Upper lobe of left lung (tissue), 6 donors: ENCODE data around the gene RARB. TPM values are rescaled to one million over a fixed set of nuclear protein-coding genes. Genes with fewer than 3 reads are reported as not detected.

ENCODE experiments used
- ATAC-seq, 2 donors: fragments of 200-7000 bp; cut with Tn5 transposase; one replicate each; pipeline ENCODE4 v1.9.1; 2022; ENCODE audit warnings: mild to moderate bottlenecking in 2 of 2, moderate library complexity in 2 of 2; ENCODE audit not compliant: low FRiP score in 2 of 2
- DNase-seq, 2 donors: peaks; one replicate each; pipeline ENCODE4 v3.0.0-alpha.2; 2019 to 2020
- H3K27ac ChIP-seq, 4 donors: fragments of 200-600 bp; sonication (generic); one replicate each; pipeline ENCODE4 v1.5.1; 2016 to 2019
- H3K27me3 ChIP-seq, 4 donors: fragments of 200-600 bp; sonication (generic); one replicate each; pipeline ENCODE4 v1.5.1; 2017 to 2019
- H3K36me3 ChIP-seq, 4 donors: fragments of 200-600 bp; sonication (generic); one replicate each; pipeline ENCODE4 v1.5.1; 2016 to 2019
- H3K4me1 ChIP-seq, 4 donors: fragments of 200-600 bp; sonication (generic); one replicate each; pipeline ENCODE4 v1.5.1; 2018 to 2019
- H3K4me3 ChIP-seq, 4 donors: fragments of 200-600 bp; sonication (generic); one replicate each; pipeline ENCODE4 v1.5.1; 2017 to 2019; ENCODE audit warnings: mild to moderate bottlenecking in 2 of 4, moderate library complexity in 1 of 4
- H3K9me3 ChIP-seq, 4 donors: fragments of 200-600 bp; sonication (generic); one replicate each; pipeline ENCODE4 v1.5.1; 2018 to 2019
- EP300 ChIP-seq, 4 donors: sonication (generic); formaldehyde crosslinking; IDR thresholded peaks; one replicate each; pipeline ENCODE4 v1.5.1; 2017; ENCODE audit warnings: antibody characterized with exemption in 4 of 4, control low read depth in 2 of 4
- POLR2A ChIP-seq, 4 donors: fragments of 450-650 bp; IDR thresholded peaks; one replicate each; pipeline ENCODE4 v1.5.1; 2016 to 2017; ENCODE audit warnings: antibody characterized with exemption in 4 of 4, mild to moderate bottlenecking in 2 of 4
- POLR2AphosphoS5 ChIP-seq, 2 donors: sonication (generic); formaldehyde crosslinking; IDR thresholded peaks; one replicate each; pipeline ENCODE4 v1.5.1; 2017; ENCODE audit warnings: antibody characterized with exemption in 2 of 2
- WGBS, 2 donors: methylation state at CpG; one replicate each; pipeline ENCODE4 v1.1.5; 2017 to 2018; 5-methylcytosine and 5-hydroxymethylcytosine counted together
- total RNA-seq, 6 donors: library from RNA; depleted of rRNA in 4 of 6; stranded (reverse); fragments of >200 nt in 4 of 6; gene quantifications; one replicate each; pipeline versions ENCODE4 v1.1.0 to v1.2.1, GENCODE V29; 2016 to 2021
- TF ChIP-seq, protein P1 (sequence below), 6 experiments: fragments of 450-650 bp in 4 of 6; fragments of 200-600 bp in 2 of 6; sonication (generic) in 2 of 6; IDR thresholded peaks; one replicate each; pipeline ENCODE4 v1.5.1; 2016 to 2019; ENCODE audit warnings: antibody characterized with exemption in 6 of 6
- donor health status: DM: no; HTN: no; CAD: no; lungs with moderate emphysema.
- donor health status: DM: no; HTN: yes; CAD: no; lungs with severe emphysema.

The RARB gene
- total RNA-seq, 6 donors from 2014 or later, result 3.9 to 15.4 (median 6.4) TPM

DNA sequence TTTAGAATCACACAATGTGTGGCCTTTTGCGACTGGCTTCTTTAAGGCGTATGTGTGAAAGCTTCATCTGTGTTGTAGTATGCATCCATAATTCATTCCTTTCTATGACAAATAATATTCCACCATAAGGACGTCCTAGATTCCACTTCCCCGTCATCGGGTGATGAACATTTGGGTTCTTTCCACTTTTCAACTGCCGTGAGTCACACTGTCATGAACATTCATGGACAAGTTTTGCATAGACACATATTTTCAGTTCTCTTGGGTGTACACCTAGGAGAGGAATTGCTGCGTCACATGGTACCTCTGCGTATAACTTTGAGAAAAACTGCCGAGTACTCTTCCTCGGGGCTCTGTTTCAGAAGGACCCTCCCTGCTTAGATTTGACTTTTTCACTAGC, 139.3 kb downstream of the RARB start:
- Histone ChIP-seq H3K4me3 (no peak overlapping the region), H3K27ac (no peak overlapping the region), H3K36me3 (peaks cover 0 to 6% (median 1%) of the 10 kb centered on the region in 4 donors), H3K27me3 (no peaks in the 10 kb centered on the region), H3K9me3 (no peaks in the 10 kb centered on the region), H3K4me1 (no peaks in the 10 kb centered on the region)
- TF ChIP-seq POLR2A (IDR thresholded peaks at IDR 0.05), result no peak
- TF ChIP-seq, protein P1, sequence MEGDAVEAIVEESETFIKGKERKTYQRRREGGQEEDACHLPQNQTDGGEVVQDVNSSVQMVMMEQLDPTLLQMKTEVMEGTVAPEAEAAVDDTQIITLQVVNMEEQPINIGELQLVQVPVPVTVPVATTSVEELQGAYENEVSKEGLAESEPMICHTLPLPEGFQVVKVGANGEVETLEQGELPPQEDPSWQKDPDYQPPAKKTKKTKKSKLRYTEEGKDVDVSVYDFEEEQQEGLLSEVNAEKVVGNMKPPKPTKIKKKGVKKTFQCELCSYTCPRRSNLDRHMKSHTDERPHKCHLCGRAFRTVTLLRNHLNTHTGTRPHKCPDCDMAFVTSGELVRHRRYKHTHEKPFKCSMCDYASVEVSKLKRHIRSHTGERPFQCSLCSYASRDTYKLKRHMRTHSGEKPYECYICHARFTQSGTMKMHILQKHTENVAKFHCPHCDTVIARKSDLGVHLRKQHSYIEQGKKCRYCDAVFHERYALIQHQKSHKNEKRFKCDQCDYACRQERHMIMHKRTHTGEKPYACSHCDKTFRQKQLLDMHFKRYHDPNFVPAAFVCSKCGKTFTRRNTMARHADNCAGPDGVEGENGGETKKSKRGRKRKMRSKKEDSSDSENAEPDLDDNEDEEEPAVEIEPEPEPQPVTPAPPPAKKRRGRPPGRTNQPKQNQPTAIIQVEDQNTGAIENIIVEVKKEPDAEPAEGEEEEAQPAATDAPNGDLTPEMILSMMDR (IDR thresholded peaks at IDR 0.05), result no peak
- TF ChIP-seq POLR2AphosphoS5 (IDR thresholded peaks at IDR 0.05), result no peak
- TF ChIP-seq EP300 (IDR thresholded peaks at IDR 0.05), result no peak
- no peak for DNase-seq
- no peak for ATAC-seq
- 85 to 96% methylated on average over 10 of the region's 10 CpGs for WGBS, 2 donors

DNA sequence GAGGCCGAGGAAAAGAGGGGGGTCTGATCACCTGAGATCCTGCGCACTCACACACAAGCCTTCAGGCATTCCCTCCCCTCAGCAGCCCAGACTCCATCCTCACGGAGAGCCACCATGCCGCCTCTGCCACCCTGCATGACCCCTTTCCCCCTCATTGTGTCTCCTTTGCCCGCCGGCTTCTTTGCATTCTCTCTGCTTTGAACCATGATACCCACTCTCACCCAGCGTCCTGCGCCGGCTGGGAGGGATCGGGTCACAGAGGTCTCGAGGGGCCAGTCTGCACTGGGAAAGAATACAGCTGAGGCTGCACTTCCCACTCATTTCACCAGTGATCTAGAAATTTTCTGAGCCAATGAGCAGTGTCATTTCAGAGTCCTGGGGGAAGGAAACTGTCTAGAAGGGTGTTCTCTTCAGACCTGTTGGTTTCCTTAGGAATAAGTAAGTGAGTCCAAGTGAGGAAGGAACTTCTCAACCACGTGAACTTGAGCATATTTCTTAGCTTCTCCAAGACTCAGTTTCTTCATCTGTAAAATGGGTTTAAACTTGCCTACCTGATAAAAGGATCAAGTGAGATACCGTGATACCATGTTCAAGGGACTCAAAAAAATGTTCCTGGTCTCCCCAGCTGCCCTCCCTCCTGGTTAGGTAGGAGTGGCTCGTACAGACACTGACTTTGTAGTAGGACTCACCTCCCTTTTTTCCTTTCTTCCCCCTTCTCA, 139.9 kb downstream of the RARB start:
- peak in 1 of 2 donors; percentile 50 for DNase-seq
- TF ChIP-seq POLR2A (IDR thresholded peaks at IDR 0.05) (no peak), POLR2AphosphoS5 (IDR thresholded peaks at IDR 0.05) (no peak)
- TF ChIP-seq, protein P1 (IDR thresholded peaks at IDR 0.05), result no peak
- Histone ChIP-seq H3K4me1 (peaks cover 0 to under 1% (median 0%) of the 10 kb centered on the region in 4 donors), H3K36me3 (peaks cover 0 to 6% (median 1%) of the 10 kb centered on the region in 4 donors), H3K9me3 (no peaks in the 10 kb centered on the region), H3K27me3 (no peaks in the 10 kb centered on the region), H3K27ac (no peak overlapping the region), H3K4me3 (no peak overlapping the region)
- ATAC-seq, result no peak
- 90 to 96% methylated on average over 12 to 14 of the region's 14 CpGs for WGBS, 2 donors

DNA sequence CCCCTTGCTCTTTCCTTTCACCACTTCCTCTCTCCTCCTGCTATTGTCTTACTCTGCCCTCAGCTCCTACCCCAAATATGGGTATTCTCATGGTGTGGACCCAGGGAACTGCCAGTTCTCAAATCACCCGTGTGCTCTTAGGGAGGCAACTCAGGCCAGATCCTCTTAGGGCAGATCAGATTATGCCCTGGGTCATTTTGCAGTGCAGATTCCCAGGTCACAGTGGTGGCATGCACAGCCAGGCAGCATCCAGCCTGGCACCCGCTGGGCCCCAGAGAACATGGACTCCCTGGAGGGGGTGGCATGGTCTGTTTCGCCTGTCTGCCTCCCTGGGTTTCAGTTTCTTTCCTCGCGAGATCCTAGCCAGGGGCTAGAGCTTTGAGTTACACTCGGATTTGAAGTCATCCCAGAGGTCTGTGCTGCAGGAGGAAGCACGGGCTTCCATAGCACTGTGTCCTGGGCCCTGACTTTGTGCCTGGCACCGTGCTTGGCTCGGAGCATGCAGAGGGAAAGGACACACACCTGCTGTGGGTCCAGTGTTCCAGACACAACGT, 140.5 kb downstream of the RARB start:
- TF ChIP-seq POLR2A (IDR thresholded peaks at IDR 0.05) (no peak), POLR2AphosphoS5 (IDR thresholded peaks at IDR 0.05) (no peak), EP300 (IDR thresholded peaks at IDR 0.05) (no peak)
- TF ChIP-seq, protein P1 (IDR thresholded peaks at IDR 0.05), result no peak

DNA sequence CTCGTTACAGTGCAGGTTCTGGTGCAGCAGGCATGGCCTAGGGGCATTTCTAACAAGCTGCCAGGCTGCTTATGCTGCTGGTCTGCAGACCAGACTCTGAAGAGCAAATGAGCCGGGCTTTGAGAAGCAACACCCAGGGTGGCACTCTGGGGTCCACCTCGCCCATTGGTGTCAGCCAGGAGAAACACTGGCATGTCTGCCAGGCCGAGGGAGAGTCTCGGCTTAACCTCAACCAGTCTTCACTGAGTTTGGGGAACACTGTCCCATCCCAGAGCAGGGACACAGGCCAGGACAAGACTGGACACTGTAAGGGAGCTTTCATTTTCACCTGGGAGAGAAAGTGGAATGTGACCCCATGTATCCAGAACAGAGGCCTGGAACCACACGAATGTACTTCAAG, 143.2 kb downstream of the RARB start:
- Histone ChIP-seq H3K4me3 (no peak overlapping the region), H3K27ac (no peak overlapping the region), H3K9me3 (no peaks in the 10 kb centered on the region), H3K36me3 (peaks cover 0 to 6% (median 1%) of the 10 kb centered on the region in 4 donors), H3K27me3 (no peaks in the 10 kb centered on the region), H3K4me1 (peaks cover 0 to 7% (median 2%) of the 10 kb centered on the region in 4 donors)
- TF ChIP-seq, protein P1 (IDR thresholded peaks at IDR 0.05), result no peak
- TF ChIP-seq EP300 (IDR thresholded peaks at IDR 0.05) (no peak), POLR2A (IDR thresholded peaks at IDR 0.05) (no peak), POLR2AphosphoS5 (IDR thresholded peaks at IDR 0.05) (no peak)
- 96 to 98% methylated on average over 4 to 6 of the region's 6 CpGs for WGBS, 2 donors
- ATAC-seq (no peak), DNase-seq (no peak)

More for the DNA sequence above, 140.5 kb downstream of the RARB start:
- H3K4me1 ChIP-seq, result peaks cover 0 to 7% (median 2%) of the 10 kb centered on the region in 4 donors
- ATAC-seq (no peak), DNase-seq (peak in 1 of 2 donors; percentile 28)
- H3K27ac ChIP-seq, result no peak overlapping the region
- 94 to 95% methylated on average over 10 of the region's 10 CpGs for WGBS, 2 donors
- peaks cover 0 to 6% (median 1%) of the 10 kb centered on the region in 4 donors for H3K36me3 ChIP-seq
- H3K27me3 ChIP-seq, result no peaks in the 10 kb centered on the region
- no peaks in the 10 kb centered on the region for H3K9me3 ChIP-seq
- no peak overlapping the region for H3K4me3 ChIP-seq
